Fibroblast of villous mesenchyme (primary cell): Measurements from ENCODE around the gene CDKN1B. TPM values are rescaled to one million over a fixed set of nuclear protein-coding genes. Genes with fewer than 3 reads are reported as not detected.
"Not testable (repeated sequence)": the region's sequence is repeated elsewhere in the genome, so short reads cannot be mapped to it uniquely, and the experiment has no call there.

Experiments
- DNase-seq: peaks from one replicate; pipeline ENCODE4 v3.0.0-alpha.2; 2010; ENCODE audit warnings: low read depth
- H3K4me3 ChIP-seq: 2 replicates; pipeline ENCODE4 v1.5.1; 2011; ENCODE audit warnings: low read depth, mild to moderate bottlenecking, low read length
- total RNA-seq: library from RNA; depleted of rRNA; stranded (reverse); fragments of >200 nt; gene quantifications from 2 replicates; pipeline ENCODE4 v1.2.3, GENCODE V29; 2012
- TF ChIP-seq, protein P1 (sequence below): IDR thresholded peaks from 2 replicates; pipeline ENCODE4 v1.5.1; 2012; ENCODE audit warnings: low read depth, mild to moderate bottlenecking, low read length; ENCODE audit not compliant: insufficient read depth

Gene CDKN1B
- total RNA-seq, 1 donor: 56.6 TPM

DNA sequence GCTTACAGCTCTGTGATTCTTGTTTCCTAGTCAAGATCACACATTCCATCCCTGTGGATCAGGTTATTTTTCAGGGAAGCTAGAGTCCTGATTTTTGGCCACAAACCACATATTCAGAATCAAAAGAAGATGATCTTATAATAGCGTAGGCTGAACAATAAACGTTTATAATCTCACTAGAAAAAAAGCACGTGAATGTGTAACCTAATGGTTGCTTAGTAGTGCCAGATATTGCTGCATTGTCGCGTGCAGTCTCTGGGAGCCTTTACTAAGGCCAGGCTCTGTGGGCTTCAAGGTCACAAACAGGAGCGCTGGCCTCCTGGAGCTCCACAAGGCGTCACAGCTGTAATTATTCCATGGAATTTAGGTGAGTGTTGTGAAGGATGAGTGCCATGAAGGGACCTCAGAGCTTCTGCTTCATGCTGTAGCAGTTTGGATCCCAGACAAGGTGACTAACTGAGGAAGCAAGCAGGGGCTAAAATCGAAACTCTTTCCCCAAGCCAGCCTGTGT lies 17.4 kb downstream of the CDKN1B start:
- peak overlapping the region; percentile 44 for H3K4me3 ChIP-seq
- TF ChIP-seq, protein P1, sequence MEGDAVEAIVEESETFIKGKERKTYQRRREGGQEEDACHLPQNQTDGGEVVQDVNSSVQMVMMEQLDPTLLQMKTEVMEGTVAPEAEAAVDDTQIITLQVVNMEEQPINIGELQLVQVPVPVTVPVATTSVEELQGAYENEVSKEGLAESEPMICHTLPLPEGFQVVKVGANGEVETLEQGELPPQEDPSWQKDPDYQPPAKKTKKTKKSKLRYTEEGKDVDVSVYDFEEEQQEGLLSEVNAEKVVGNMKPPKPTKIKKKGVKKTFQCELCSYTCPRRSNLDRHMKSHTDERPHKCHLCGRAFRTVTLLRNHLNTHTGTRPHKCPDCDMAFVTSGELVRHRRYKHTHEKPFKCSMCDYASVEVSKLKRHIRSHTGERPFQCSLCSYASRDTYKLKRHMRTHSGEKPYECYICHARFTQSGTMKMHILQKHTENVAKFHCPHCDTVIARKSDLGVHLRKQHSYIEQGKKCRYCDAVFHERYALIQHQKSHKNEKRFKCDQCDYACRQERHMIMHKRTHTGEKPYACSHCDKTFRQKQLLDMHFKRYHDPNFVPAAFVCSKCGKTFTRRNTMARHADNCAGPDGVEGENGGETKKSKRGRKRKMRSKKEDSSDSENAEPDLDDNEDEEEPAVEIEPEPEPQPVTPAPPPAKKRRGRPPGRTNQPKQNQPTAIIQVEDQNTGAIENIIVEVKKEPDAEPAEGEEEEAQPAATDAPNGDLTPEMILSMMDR: no peak
- peak; percentile 63 for DNase-seq

DNA sequence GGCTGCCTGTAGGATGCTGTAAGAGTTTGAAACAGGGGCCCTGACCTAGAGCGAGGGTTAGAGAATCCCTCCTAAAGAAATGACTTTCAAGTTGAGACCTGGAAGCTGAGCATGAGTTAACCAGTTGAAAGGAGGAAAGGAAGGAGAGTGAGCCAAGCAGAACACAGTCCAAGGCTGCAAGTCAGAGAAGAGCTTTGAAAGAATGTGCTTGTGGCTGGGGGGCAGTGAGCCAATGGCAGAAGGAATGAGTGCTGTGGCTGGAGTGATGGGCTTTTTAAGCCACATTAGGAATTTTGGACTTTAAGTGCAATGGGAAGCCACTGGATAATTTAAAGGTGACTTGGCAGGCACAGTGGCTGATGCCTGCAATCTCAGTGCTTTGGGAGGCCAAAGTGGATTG lies 18.1 kb downstream of the CDKN1B start:
- DNase-seq: peak; percentile 76
- H3K4me3 ChIP-seq: peak overlapping the region; percentile 44
- TF ChIP-seq, protein P1: no peak

DNA sequence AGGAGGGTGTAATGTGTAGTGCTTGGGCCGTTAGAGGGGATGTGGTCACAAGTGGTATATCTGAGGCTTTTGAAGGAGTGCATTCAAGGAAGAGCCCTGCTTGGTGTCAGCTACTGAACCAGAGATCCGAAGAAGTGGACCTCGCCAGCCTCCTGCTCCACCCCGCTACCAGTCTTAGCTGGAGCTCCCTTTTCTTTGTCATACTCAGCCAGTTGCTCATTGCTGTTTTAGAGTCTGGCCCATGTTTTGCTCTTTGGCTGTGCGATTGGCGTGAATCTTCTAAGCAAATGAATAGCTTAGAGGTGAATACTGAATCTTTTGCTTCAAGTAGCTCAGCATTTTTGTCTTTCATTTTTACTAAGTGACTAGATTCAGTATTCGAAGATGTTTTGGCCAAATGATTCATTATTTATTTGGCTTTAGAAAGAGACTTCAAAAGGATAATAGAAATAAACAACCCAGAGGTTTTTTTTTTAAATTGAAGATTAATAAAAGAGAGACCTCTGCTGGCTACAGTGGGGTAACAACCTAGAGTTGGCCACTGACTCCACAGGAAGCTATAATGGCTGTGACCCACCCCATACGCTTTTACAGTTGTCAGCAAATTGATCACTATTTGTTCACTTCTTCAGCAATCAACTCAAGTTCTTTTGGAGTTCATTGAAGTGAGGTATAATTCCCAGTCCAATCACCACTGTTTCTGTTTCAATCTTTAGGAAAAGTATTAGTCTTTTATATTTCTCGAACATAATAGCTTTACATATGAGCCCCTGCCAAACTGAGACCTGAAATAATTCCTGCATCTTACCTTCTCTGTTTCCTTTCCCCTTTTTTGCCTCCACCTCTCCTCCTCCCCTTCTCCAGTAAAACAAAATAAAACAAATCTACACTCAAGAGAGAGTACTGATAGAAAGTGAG lies 19.9 kb downstream of the CDKN1B start:
- H3K4me3 ChIP-seq: peak overlapping the region; percentile 14
- TF ChIP-seq, protein P1: peak; percentile 61
- DNase-seq: peak; percentile 76

DNA sequence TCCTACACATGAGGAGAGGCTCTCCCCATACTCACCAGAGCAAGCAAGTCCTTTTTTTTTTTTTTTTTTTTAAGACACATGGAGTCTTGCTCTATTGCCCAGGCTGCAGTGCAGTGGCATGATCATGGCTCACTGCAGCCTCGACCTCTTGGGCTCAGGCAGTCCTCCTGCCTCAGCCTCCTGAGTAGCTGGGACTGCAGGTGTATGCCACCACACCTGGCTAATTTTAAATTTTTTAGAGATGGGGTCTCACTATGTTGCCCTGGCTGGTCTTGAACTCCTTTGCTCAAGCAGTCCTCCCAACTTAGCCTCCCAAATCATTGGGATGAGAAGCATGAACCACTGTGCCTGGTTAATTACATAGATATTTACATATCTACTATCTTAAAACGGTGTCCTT lies 21.0 kb downstream of the CDKN1B start:
- not testable (repeated sequence) for H3K4me3 ChIP-seq, DNase-seq

DNA sequence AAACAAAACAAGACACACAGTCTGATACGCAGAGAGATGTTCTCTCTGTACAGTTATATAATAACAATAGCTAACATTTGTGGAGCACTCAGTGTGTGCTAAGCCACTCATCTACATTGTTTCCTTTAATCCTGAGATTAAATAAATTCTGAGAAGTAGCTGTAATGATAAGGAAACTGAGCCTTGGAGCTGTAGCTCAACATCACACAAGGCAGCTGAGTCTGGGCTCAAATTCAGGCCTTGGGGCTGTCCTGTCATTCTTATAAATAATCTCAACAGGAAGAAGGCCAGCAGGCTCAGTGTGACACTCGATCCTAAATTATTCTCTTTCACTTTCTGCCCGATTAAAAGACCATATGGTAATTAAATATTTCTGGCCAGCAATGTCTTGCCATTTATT lies 24.5 kb downstream of the CDKN1B start:
- H3K4me3 ChIP-seq: no peak overlapping the region
- TF ChIP-seq, protein P1: no peak
- peak; percentile 34 for DNase-seq

DNA sequence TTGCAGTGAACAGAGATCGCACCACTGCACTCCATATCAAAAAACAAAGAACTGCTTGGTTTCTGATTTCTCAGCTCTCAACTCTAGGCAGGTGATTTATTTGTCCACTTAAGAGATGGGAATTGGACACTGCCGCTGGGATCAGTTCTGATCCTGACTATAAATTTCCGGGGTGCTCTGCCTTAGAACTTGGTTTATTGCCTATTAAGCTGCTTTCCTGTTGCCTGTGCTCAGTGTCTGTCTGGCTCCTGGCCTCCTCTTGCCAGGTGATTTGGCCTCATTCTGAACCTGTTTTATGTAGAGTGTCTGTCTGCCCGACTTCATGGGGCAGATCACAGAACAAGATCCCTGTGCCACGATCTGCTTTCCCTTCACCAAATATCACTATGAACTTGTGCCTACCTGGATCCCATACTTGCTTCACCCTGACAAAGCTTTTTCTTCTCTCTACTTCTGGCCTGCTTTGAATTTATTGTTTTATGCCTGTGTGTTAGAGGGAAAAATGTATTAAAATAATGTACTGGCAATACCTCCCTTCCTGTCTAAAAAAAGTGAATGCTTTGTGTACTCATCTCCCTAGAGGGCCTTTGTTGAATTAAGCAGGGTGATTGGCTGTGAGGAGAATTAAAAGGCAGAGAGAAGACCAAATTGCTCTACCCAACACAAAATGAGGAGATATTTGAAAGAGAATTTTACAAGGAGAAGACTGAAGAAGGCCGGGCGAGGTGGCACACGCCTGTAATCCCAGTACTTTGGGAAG lies 27.6 kb downstream of the CDKN1B start:
- no peak for DNase-seq
- H3K4me3 ChIP-seq: no peak overlapping the region
- TF ChIP-seq, protein P1: no peak

DNA sequence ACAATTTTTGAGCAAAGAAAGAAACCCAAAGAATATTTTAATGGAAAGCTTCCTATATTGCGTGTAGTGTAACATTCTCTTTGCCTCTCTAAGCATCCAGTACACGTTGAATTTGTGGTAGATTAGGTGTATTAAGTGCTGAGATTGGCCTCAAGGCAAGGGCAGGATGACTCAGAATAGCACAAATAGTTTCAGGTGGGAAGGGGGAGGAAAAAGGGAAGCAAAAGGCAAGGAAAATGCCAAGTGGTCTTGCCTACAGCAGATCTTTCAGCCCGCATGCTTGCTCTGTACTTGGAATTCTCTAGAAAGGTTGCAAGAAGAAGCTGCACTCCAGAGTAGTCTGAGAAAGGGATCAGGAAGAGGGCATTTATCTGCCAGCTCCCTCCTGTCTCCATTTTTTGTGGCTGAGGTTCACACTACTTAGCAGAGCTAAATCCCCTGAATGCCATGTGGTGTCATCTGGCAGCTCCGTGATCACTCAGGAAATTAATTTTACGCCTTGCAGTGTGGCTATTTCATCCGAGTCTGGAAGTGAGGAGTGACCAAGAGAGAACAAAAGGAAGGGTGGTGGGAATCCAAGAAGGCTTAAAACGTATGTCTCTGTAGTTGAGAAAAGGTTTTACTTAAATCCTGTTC lies 28.5 kb downstream of the CDKN1B start:
- no peak for DNase-seq
- H3K4me3 ChIP-seq: no peak overlapping the region
- TF ChIP-seq, protein P1: no peak
